ENCODE results near the gene MTUS2. TPM values are rescaled to one million over a fixed set of nuclear protein-coding genes. Genes with fewer than 3 reads are reported as not detected.

Gene MTUS2
- total and polyA plus RNA-seq, 9 of the 15 experiments (the other 6 are each of a cell fraction or from before 2014, with no cell fraction given): 0.01 to 0.28 (median 0.06) TPM; not detected in 1

DNA sequence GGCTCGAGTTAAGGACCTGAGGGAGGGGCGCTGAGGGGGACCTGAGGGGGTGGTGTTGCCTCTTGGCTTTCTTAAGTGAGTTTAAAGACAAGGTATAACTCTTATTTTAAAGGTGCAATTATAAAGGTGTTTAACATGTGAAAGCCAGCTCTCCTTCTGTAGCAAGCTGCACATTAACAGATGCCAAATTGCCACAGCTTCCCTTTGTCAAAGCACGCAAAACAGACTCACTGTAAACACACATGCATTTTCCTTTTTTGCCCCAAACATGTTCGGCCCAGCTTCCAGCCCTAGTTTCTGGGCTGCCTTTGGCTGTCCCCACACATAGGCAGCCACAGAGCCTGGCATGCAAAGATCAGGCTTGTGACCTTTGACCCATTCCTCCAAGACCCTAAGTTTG is 663.5 kb downstream of the MTUS2 start:
- in situ Hi-C loops (cut with MboI): no loop called here
- no peak overlapping the region for H3K4me3 ChIP-seq
- no peak for DNase-seq (ENCODE audit: extremely low read depth in 1 of 4, low spot score in 3 of 4)
- CTCF ChIA-PET (ENCODE audit: low intra/inter-chr PET ratio): no interaction called here
- TF ChIP-seq ZNF12 (CRISPR knock-in tag; IDR thresholded peaks at IDR 0.05) (no peak), MTA1 (IDR thresholded peaks at IDR 0.05; ENCODE audit: borderline replicate concordance) (no peak), ADNP (tag; IDR thresholded peaks at IDR 0.05) (no peak), ZNF347 (CRISPR knock-in tag; IDR thresholded peaks at IDR 0.05; ENCODE audit: low read depth) (no peak), BRCA1 (IDR thresholded peaks at IDR 0.05) (no peak), BRCA1 (CRISPR knock-in tag; IDR thresholded peaks at IDR 0.05) (no peak), ZNF766 (CRISPR knock-in tag; conservative IDR thresholded peaks at IDR 0.05) (no peak), CBX8 (IDR thresholded peaks at IDR 0.05; ENCODE audit: borderline replicate concordance, extremely low read depth, low read depth, low read length, poor library complexity, severe bottlenecking) (no peak), GABPB2 (CRISPR knock-in tag; conservative IDR thresholded peaks at IDR 0.05) (no peak), RUNX1 (IDR thresholded peaks at IDR 0.05; ENCODE audit: low read depth) (no peak), ZFPM2 (CRISPR knock-in tag; IDR thresholded peaks at IDR 0.05) (no peak), RHOXF2B (CRISPR knock-in tag; conservative IDR thresholded peaks at IDR 0.05) (no peak), U2AF2 (optimal IDR thresholded peaks at IDR 0.05; ENCODE audit: low read depth, low read length) (no peak), SRSF1 (IDR thresholded peaks at IDR 0.05; ENCODE audit: low read depth, low read length) (no peak), ZBTB17 (CRISPR knock-in tag; IDR thresholded peaks at IDR 0.05) (no peak), ZNF212 (CRISPR knock-in tag; IDR thresholded peaks at IDR 0.05) (no peak), PHF20 (IDR thresholded peaks at IDR 0.05; ENCODE audit: partially characterized antibody) (no peak)
- TF ChIP-seq, protein P1, sequence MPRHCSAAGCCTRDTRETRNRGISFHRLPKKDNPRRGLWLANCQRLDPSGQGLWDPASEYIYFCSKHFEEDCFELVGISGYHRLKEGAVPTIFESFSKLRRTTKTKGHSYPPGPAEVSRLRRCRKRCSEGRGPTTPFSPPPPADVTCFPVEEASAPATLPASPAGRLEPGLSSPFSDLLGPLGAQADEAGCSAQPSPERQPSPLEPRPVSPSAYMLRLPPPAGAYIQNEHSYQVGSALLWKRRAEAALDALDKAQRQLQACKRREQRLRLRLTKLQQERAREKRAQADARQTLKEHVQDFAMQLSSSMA (CRISPR knock-in tag; IDR thresholded peaks at IDR 0.05): no peak
- TF ChIP-seq, protein P2, sequence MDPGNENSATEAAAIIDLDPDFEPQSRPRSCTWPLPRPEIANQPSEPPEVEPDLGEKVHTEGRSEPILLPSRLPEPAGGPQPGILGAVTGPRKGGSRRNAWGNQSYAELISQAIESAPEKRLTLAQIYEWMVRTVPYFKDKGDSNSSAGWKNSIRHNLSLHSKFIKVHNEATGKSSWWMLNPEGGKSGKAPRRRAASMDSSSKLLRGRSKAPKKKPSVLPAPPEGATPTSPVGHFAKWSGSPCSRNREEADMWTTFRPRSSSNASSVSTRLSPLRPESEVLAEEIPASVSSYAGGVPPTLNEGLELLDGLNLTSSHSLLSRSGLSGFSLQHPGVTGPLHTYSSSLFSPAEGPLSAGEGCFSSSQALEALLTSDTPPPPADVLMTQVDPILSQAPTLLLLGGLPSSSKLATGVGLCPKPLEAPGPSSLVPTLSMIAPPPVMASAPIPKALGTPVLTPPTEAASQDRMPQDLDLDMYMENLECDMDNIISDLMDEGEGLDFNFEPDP (CRISPR knock-in tag; IDR thresholded peaks at IDR 0.05): no peak
- TF ChIP-seq, protein P3, sequence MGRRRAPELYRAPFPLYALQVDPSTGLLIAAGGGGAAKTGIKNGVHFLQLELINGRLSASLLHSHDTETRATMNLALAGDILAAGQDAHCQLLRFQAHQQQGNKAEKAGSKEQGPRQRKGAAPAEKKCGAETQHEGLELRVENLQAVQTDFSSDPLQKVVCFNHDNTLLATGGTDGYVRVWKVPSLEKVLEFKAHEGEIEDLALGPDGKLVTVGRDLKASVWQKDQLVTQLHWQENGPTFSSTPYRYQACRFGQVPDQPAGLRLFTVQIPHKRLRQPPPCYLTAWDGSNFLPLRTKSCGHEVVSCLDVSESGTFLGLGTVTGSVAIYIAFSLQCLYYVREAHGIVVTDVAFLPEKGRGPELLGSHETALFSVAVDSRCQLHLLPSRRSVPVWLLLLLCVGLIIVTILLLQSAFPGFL (CRISPR knock-in tag; IDR thresholded peaks at IDR 0.05): no peak
- H2AFZ ChIP-seq (ENCODE audit: low read depth, low read length): no peak overlapping the region
- H3K9me3 ChIP-seq (replicated peaks; ENCODE audit: control insufficient read depth, insufficient read depth, low read depth, low read length): no peaks in the 10 kb centered on the region
- intact Hi-C loops (cut with micrococcal nuclease): no loop called here
- FAIRE-seq: no peak
- no peak overlapping the region for H3K9ac ChIP-seq (ENCODE audit: insufficient read depth in 1 of 2, low read depth in 2 of 2, low read length in 2 of 2)
- no peaks in the 10 kb centered on the region for H4K20me1 ChIP-seq (replicated peaks; ENCODE audit: control insufficient read depth, insufficient read depth, low read length)
- H3K79me2 ChIP-seq (ENCODE audit: control insufficient read depth, insufficient read depth, low read length): no peaks in the 10 kb centered on the region
- H3K4me1 ChIP-seq (replicated peaks in 1 of 2; ENCODE audit: control insufficient read depth in 2 of 2, insufficient read depth in 2 of 2, low read length in 2 of 2): peaks cover 0 to 4% of the 10 kb centered on the region in 2 experiments; a peak in 2 of 5 replicates
- H3K4me2 ChIP-seq (ENCODE audit: insufficient read depth, low read length): no peak overlapping the region
- WGBS (ENCODE audit: insufficient coverage, low coverage, missing lambda C conversion rate): 0% methylated on average over 1 of the region's 4 CpGs
- peaks cover 29 to 72% of the 10 kb centered on the region in 2 experiments for H3K27me3 ChIP-seq (ENCODE audit: control insufficient read depth in 2 of 2, insufficient read depth in 2 of 2, low read length in 2 of 2)
- H3K36me3 ChIP-seq (ENCODE audit: control insufficient read depth, insufficient read depth, low read length): no peaks in the 10 kb centered on the region
- POLR2A ChIA-PET: no interaction called here
- H3K9me1 ChIP-seq (ENCODE audit: control insufficient read depth, insufficient read depth, low read length): no peaks in the 10 kb centered on the region
- no TSS peak for BruUV-seq (replicated peaks)
- no peak overlapping the region for H3K27ac ChIP-seq (ENCODE audit: extremely low read depth, low read depth, low read length)
- no peak for ATAC-seq

Data from K562 (cell line).